Measurements from ENCODE around the gene DENR.
"Not testable (repeated sequence)": the region's sequence is repeated elsewhere in the genome, so short reads cannot be mapped to it uniquely, and the experiment has no call there.

The DENR gene, protein sequence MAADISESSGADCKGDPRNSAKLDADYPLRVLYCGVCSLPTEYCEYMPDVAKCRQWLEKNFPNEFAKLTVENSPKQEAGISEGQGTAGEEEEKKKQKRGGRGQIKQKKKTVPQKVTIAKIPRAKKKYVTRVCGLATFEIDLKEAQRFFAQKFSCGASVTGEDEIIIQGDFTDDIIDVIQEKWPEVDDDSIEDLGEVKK

DNA sequence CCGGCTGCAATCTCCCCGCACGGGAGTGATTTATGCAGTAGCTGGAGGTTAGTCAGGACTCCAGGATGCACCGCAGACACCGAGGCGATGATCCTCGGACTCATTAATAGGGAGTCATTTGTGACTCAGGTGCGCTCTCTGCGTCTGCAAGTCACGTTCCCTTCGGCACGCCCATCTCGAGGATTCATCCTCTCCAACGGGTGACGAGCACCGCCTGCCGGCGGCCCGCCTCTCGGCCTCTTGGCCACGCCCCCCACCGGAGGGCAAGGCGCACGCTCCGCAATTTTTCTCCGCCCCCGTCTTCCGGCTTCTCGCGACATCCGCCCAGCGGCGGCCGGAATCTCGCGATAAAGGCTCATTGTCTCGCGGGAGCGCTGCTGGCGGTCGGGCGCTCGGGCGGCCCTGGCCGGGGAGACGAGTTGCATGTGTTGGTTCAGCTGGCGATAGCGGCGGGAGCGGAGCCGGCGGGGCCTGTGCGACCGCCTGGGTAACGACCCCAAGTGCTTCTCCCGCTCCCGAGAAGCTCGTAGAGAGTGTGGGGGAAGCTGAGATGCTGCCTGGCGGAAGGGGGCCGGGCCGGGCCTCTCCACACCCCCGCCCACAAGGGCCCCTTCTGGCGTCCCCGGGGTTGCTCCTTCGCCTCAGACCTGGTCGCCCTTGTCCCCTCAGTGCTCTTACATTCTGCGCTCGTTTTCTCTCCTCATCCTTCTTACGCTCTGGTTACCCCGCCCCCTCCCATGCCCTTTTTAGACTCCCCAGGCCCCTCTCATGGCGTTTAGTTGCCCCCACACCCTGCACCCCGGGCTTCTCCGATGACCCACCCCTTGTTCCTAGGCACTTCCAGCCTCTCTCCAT lies at the start of gene DENR:
Gene DENR (plus strand): TSS at position 361 of the 855 bp plus-strand sequence. CDS start 878 bp downstream, outside the sequence.
- peak; percentile 97 to 98 for DNase-seq

DNA sequence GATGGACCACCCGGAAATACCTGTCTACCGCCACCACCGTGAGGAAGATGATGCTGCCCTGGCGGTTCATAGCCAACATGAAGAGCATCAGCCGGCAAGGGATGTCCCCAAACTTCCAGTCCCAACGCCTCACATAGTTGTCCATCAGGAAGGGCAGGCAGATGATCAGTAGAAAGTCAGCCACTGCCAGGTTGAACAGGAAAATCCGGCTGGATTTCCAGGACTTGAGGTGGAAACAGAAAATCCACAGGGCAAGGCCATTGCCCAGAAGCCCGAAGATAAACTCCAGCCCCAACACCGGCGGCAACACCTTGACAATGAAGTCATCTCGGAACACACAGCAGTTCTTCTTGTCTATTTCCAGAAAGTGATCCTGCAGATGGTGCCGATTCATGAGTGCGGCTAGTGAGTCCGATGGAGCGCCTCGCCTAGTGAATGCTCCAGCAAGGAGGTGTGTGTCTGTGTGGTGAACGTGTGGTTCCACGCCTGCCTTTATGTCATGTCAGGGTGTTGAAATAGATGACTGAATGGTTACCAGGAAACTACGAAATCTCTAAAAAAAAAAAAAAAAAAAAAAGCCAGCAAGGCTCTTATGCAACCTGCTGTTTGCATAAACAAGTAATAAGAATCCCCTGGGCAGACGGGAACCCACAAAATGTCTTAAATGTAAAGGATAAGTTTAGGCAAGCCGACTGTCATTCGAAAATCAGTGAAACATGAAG lies 49.6 kb upstream of the DENR start, which contains the start of gene HCAR2:
Gene HCAR2 (minus strand): TSS at position 468 of the 722 bp plus-strand sequence. CDS start 74 bp downstream, at position 394.
- DNase-seq: not testable (repeated sequence)

DNA sequence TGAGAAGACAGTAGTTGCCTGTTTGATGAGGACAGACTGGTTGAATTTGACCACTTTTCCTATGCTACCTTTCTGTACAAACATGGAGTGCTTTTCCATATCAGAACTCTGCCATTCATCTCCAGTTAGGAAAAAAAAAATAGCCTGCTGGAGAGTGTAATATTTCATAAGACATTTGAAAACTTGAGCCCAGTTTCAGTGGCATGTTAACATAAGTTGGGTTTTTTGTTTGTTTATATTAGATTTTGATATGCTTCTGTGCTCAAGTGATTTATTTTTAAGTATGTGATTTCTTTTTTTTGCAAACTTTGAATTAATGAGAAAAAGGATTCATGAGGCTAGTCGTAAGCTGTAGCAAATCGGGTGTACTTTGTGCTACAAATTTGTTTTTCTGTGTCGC lies 48.8 kb upstream of the DENR start:
- DNase-seq: not testable (repeated sequence)

DNA sequence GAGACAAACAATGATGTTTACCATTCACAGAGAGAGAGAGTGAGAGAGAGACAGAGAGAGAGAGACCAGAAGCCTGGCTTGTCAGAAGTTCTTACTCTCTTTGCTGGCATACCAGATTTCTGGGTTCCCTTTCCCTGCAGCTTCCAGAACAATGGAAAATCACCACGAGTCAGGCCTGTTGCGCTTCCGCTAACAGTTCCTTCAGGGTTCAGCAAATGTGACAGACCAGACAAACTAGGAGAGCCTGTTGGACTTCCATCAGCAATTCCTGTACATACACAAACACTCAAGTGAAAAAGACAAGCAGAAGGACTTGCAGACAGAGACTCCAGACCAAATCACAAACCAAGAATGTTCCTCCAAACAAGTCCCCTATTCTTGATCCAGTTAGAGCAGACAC lies 43.3 kb upstream of the DENR start:
- DNase-seq: not testable (repeated sequence)

DNA sequence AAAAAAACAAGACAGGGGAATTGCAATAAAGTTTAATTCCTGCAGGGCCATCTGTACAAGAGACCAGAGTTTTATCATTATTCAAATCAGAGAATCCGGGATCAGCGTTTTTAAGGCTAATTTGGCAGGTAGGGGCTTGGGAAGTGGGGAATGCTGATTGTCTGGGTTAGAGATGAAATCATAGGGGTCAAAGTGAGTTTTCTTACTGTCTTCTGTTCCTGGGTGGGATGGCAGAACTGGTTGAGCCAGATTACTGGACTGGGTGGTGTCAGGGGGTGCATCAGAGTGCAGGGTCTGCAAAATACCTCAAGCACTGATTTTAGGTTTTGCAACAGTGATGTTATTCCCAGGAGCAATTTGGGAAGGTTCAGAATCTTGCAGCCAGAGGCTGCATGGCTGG lies 42.3 kb upstream of the DENR start:
- DNase-seq: not testable (repeated sequence)

DNA sequence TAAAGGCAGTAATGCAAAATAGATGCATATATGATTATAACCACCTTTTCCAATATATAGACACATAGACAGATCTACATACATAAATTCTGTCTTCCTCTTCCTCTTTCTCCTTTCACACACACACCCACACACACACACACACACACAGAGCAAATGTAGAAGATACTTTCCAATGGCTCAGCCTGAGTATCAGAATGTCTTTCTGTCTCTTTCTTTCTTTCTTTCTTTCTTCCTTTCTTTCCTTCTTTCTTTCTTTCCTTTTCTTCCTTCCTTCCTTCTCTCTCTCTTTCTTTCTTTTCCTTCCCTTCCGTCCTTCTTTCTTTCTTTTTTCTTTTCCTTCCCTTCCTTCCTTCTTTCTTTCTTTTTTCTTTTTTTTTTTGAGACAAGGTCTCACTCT lies 41.4 kb upstream of the DENR start:
- not testable (repeated sequence) for DNase-seq

DNA sequence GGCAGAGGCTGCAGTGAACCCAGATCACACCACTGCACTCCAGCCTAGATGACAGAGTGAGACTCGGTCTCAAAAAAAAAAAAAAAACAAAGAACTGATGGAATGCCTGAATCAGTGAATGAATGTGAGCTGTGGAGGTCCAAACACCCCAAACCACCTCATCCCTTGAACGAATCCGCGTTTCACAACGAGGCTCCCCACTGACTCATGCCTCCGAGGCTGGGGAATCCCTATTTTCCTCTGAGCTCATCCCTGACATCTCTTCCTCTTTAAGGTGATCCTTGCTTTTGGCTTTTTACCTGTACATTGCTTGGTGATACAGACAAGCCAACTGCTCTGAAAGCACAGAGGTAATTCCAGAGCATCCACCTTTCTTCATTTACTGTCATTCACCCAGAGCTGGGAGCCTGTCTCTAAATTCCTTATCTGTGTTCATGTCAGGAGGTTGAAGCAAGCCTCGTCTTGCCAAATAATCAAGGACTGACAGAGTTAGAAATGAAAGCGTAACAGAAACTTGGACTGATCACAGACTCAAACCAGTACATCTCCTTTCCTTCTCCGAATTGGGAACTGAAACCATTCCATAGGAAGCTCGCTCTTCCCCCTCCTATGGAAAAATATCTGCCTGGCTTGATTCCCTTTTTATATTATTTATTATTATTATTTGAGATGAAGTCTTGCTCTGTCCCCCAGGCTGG lies 39.0 kb upstream of the DENR start:
- DNase-seq: not testable (repeated sequence)

DNA sequence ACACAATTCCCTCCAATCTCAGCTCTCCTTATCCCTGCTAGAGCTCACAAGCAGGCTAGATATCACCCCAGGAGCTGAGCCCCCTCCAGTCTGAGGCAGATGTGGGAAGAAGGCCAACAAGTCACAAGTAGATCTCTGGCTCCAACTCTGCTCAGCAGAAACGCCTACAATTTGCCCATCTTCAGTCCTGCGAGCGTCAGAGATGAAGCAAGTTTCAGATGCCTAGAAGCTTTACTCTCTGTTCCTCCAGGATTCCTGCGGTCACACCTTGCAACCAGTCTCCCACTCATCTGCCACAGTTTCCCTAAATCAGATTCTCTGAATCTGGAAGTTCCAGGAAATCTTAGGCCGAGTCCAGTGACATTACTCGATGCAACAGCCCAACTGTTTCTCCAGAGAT lies 37.4 kb upstream of the DENR start:
- DNase-seq: not testable (repeated sequence)

DNA sequence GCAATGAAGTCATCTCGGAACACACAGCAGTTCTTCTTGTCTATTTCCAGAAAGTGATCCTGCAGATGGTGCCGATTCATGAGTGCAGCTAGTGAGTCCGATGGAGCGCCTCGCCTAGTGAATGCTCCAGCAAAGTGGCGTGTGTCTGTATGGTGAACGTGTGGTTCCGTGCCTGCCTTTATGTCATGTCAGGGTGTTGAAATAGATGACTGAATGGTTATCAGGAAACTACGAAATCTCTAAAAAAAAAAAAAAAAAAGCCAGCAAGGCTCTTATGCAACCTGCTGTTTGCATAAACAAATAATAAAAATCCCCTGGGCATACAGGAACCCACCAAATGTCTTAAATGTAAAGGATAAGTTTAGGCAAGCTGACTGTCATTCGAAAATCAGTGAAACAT lies 36.0 kb upstream of the DENR start, which contains the start of gene HCAR3:
Gene HCAR3 (minus strand): TSS at position 154 of the 400 bp plus-strand sequence. CDS start 74 bp downstream, at position 80.
- not testable (repeated sequence) for DNase-seq

DNA sequence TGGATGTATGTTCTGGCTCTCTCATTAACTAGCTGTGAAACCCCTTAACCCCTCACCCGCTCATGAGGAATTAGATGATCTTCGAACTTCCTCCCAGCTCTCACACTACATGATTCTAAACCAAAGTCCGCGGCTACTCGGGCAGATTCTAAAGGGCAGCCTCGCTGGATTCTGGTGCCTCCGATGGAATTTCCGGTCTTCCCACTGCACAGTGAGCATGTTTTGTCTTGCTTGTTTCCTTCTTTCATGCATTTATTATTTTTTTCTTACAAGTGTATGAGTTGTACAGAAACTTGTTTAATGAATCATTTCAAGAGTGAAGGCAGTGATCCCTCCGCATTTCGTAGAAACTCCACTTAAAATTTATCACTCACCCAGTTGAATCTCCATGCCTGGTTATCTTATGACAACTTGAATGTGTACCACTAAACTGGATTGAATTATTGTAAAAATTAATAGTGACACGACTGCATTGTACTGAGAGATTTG lies 31.5 kb upstream of the DENR start:
- DNase-seq: no peak

DNA sequence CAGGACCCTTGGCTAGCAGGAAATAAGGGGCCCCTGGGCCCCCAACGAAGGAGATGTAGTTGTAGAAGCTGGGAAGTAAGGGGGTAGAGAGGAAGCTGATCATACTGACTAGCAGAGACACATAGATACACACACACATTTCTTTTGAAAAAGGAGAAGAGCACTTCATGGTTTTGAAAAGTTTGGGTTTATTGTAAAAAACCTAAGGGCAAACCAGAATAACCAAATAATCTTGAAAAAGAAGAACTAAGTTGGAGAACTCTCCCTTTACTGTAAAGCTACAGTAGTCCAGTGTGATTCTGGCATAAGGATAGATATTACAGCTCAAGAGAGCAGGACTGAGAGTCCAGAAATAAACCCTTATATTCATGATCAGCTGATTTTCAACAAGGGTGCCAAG lies 30.2 kb upstream of the DENR start:
- no peak for DNase-seq

DNA sequence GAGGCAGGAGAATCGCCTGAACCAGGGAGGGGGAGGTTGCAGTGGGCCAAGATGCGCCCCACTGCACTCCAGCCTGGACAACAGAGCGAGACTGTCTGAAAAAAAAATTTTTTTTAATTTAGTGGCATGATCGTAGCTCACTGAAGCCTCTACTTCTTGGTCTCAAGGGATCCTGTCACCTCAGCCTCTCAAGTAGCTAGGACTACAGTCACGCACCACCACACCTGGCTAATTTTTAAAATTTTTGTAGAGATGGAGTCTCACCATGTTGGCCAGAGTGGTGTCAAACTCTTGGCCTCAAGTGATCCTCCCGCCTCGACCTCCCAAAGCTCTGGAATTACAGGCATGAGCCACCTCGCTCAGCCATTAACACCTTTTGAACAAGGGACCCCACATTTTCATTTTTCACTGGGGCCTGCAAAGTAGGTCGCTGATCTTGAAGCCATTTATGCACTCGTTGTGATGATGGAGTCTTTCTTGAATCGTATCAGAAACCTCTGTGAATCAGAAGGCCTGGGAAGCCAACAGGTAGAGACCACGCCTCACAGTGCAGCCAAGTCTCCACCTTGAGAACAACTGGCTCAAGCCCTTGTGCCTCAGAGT lies 27.9 kb upstream of the DENR start:
- DNase-seq: no peak

DNA sequence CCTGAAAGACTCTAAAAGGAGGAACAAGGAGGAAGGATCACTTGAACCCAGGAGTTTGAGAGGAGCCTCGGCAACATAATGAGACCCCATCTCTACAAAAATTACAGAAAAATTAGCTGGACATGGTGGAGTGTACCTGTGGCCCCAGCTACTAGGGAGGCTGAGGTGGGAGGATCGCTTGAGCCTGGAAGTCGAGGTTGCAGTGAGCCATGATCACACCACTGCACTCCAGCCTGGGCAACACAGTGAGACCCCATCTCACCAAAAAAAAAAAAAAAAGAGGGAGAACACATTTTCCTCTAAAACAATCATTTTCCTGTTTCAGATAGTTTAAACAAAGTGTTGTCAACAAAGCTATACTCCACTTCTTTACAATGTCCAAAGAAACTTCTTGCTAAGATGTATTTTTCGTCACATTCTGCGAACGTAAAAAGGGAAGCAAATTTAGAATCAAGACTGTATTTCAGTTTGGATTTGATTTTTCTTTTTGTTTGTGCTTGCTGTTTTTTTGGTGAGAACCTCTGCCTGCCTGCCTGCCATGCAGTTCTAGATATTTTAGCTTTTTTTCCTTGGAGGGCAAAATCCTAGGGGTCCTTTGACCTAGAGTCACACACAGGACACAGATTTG lies 27.1 kb upstream of the DENR start:
- DNase-seq: no peak

DNA sequence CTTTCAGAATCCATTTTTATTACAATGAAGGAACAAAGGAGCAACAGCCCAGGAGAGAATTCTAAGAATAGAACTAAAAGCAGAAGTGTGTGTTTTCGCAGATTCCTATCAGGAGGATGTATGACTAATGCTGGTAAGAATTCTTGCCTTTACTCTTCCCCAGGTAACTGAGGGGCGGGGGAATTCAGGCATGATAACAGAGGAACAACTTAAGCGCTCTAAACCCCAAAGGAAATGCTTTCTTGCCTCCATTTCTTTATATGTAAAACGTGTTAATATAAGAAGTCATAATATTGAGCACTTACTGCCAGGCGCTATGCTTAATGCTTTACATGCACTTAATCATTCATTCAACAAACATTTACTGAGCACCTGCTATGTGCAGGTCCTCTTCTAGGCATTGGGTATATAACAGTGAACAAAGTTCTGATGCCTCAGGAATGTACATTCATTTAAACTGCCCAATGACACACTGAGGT lies 26.5 kb upstream of the DENR start:
- DNase-seq: no peak

DNA sequence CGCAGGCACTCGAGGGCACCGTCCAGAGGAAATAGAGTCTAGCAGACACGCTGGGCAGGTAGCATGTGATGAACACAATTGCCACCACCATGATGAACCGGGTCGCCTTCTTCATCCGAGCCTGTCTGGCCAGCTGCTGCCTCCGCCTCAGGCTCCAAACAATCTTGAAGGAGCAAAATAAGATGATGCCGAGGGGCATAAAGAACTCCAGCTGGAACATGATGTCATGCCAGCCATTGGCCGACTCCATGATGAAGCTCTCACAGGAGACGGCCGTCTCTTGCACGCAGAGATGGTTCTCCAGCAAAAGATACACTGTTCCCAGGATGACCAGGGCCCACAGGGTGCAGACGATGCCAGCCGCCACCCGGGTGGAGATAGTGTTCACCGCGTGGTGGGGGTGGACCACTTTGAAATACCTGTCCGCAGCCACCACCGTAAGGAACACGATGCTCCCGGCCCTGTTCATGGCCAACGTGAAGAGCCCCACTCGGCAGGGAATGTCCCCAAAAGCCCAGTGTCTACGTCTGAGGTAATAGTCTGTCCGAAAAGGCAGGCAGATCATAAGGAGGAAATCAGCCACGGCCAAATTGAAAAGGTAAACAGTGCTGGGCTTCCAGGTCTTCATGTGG lies 22.9 kb upstream of the DENR start:
- DNase-seq: peak in 1 of 2 experiments; percentile 38

DNA sequence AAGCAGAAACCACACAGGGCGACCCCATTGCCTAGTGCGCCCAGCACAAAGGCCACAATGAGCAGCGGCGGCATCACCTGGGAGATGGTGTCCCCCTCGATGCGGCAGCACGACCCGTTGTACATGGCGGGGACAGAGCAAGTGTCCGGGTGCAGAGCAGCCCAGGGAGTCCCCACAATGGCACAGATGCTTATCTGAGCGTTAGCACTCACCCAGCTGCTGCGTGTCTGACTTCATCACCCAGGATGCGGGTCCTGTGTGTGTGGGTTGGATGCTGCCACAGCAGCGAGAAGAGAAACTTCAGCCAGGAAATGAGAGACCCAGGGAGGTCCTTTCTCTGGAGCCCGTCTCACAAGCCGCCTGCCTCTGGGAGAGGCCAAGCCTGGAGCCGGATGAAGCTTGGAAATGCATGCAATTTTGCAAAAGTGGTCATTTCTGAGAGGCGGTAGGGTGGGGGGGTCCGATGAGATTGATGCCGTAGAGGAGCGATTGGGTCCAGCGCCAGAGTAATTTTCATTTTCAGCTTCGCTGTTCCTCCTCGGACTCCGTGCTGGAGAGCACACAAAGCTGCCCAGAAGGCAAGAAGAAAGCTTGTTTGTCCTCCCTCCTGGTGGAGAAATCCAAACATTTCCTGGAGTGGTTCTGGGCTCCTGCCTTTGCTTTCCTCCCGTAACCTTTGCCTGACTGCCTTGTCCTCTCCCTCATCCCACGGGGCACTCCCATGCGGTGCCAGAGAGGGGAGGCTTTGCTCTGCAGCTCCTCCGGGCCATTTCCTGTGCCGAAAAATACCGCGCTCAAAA lies 22.2 kb upstream of the DENR start, which contains the start of gene HCAR1:
Gene HCAR1 (minus strand): TSS at position 630 of the 800 bp plus-strand sequence. CDS start 505 bp downstream, at position 125.
- DNase-seq: peak; percentile 48 to 66

DNA sequence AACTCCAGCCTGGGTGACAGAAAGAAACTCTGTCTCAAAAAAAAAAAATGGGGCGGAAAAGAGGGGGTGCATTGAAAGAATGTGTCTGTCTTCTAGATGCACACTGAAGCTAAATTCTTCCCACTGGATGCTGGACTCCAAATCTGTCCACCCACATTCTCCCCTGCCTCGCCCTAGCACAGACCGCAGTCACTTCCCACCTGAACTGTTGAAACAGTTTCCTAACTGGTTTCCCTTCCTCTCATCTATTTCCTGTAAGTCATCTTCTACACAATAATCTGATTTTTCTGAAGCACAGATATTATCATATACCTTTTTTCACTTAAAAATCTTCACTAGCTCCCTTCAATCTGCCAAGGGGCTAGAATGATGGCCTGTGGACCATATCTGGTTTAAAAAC lies 20.5 kb upstream of the DENR start:
- DNase-seq: no peak

DNA sequence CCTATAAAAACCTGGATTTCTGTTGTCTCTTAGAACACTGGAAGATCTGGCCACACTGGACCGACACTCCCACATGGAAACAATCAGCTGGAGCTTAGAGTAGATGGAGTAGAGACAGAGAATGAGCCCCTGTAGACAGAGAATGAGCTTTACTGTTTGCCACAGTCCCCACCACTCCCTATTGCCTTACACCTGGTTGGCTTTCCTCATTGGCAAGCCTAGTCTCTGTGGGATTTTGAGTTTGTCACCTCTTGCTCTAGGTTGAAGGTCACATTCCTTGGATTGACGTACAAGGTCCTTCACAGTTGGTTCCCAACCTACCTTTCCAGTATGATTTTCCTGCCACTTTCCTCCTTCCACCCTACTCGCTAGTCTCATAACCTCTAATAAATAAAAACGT lies 20.0 kb upstream of the DENR start:
- no peak for DNase-seq

DNA sequence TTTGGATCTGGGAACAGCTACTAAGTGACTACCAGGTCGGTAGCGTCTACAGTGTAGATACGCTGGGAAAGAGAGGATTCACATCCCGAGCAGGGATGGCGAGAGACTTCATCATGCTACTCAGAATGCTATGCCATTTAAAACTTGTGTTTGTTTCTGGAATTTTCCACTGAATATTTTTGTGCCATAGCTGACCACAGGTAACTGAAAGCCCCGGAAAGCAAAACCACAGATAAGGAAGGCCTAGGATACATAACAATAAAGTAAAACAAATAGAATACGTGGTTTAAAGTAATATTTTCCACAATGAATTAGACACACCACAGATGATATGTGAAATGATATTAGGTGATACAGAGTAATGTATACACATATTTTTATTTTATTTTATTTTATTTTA lies 14.1 kb upstream of the DENR start:
- DNase-seq: no peak

DNA sequence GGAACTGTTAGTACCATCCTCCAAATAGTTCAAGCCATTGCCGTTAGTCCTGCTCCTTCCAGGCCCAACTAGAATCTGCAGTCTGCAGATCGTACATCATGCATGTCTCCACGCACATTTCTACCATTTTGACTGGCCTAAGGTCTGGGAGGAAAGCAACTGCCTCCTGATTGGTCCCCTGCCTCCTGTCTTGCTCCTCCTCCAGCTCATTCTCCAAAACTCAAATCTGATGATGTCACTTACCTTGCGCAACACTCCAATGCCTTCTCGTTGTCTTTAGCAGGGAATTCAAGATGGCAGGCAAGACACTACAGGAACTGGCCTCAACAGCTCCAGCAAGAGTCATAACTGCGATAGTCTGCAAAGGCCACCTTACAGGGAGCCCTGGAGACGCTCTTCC lies 12.3 kb upstream of the DENR start:
- DNase-seq: no peak
